Spleen (tissue), 11 donors: Measurements from ENCODE around the gene CCDC188. TPM values are rescaled to one million over a fixed set of nuclear protein-coding genes. Genes with fewer than 3 reads are reported as not detected.

ENCODE experiments used
- DNase-seq: peaks from one replicate; pipeline ENCODE4 v3.0.0-alpha.2; 2020
- H3K27ac ChIP-seq, 8 donors: fragments of 200-600 bp; sonication (generic) in 7 of 8; 1 replicate in 4 of 8; 2 replicates in 4 of 8; pipeline versions ENCODE4 v1.5.0 to v1.8.0; 2016 to 2021; ENCODE audit warnings: inconsistent platforms in 4 of 8, mild to moderate bottlenecking in 4 of 8, moderate library complexity in 1 of 8
- H3K27me3 ChIP-seq, 7 donors: fragments of 200-600 bp; sonication (generic) in 6 of 7; replicated peaks in 1 of 7; 1 replicate in 4 of 7; 2 replicates in 3 of 7; pipeline versions ENCODE4 v1.5.0 to v1.8.0; 2016 to 2021; ENCODE audit warnings: inconsistent platforms in 3 of 7, mild to moderate bottlenecking in 1 of 7
- H3K36me3 ChIP-seq, 6 donors: fragments of 200-600 bp; sonication (generic) in 5 of 6; 1 replicate in 4 of 6; 2 replicates in 2 of 6; pipeline versions ENCODE4 v1.5.0 to v1.8.0; 2016 to 2021; ENCODE audit warnings: inconsistent platforms in 2 of 6
- H3K4me1 ChIP-seq, 6 donors: fragments of 200-600 bp; sonication (generic) in 5 of 6; 1 replicate in 3 of 6; 2 replicates in 3 of 6; pipeline versions ENCODE4 v1.5.0 to v1.8.0; 2016 to 2021; ENCODE audit warnings: inconsistent platforms in 3 of 6
- H3K4me3 ChIP-seq, 8 donors: fragments of 200-600 bp; sonication (generic) in 7 of 8; 1 replicate in 4 of 8; 2 replicates in 4 of 8; pipeline versions ENCODE4 v1.5.0 to v1.8.0; 2016 to 2021; ENCODE audit warnings: inconsistent platforms in 4 of 8, mild to moderate bottlenecking in 4 of 8, moderate library complexity in 2 of 8
- H3K9me3 ChIP-seq, 8 donors: fragments of 200-600 bp; sonication (generic) in 7 of 8; 1 replicate in 4 of 8; 2 replicates in 4 of 8; pipeline versions ENCODE4 v1.5.0 to v1.8.0; 2016 to 2021; ENCODE audit warnings: inconsistent platforms in 4 of 8
- CTCF ChIP-seq, 11 experiments: fragments of 200-600 bp in 7 of 11; fragments of 450-650 bp in 4 of 11; sonication (generic) in 4 of 11; IDR thresholded peaks in 8 of 11; conservative IDR thresholded peaks in 3 of 11; 1 replicate in 7 of 11; 2 replicates in 4 of 11; pipeline versions ENCODE4 v1.4.0 to v1.8.0; 2016 to 2021; ENCODE audit warnings: antibody characterized with exemption in 11 of 11, inconsistent platforms in 4 of 11, mild to moderate bottlenecking in 1 of 11
- POLR2A ChIP-seq, 3 donors: fragments of 450-650 bp; IDR thresholded peaks; one replicate each; pipeline ENCODE4 v1.5.1; 2017; ENCODE audit warnings: antibody characterized with exemption in 3 of 3, mild to moderate bottlenecking in 1 of 3
- POLR2AphosphoS5 ChIP-seq, 3 donors: sonication (generic); formaldehyde crosslinking; IDR thresholded peaks; one replicate each; pipeline ENCODE4 v1.5.1; 2017; ENCODE audit warnings: antibody characterized with exemption in 3 of 3
- WGBS, 5 donors: extraction: QIAGEN DNeasy Blood & Tissue Kit in 3 of 5; methylation state at CpG; one replicate each; pipeline versions ENCODE4 v1.1.5 to v1.1.7; 2013 to 2018; 5-methylcytosine and 5-hydroxymethylcytosine counted together
- intact Hi-C: fragments of 100-400 bp; cut with DNase I; formaldehyde crosslinking; loops from one replicate; pipeline ENCODE4 v1.15.0; 2023; ENCODE audit warnings: low total_unique reads
- polyA plus RNA-seq, 3 donors: library from polyadenylated mRNA; stranded (reverse); fragments of 200-250 nt; gene quantifications; one replicate each; pipeline ENCODE4 v1.2.1, GENCODE V29; 2013
- total RNA-seq, 7 donors: library from RNA; depleted of rRNA in 3 of 7; stranded (reverse); fragments of >200 nt in 3 of 7; fragmentation: NEBNext Ultra II Directional in 4 of 7; extraction: Animal tissue kit (Norgen Biotek cat#: 25700) in 4 of 7; gene quantifications; one replicate each; pipeline versions ENCODE4 v1.1.0 to v1.2.1, GENCODE V29; 2016 to 2021
- donor health status: healthy with polysubstance abuse.
- donor health status: DM: no; HTN: no; CAD: no; lungs with moderate emphysema.
- donor health status: DM: no; HTN: no; CAD: no.
- donor health status: Bipolar disorder and iron deficiency.
- donor health status: healthy.
- donor health status: DM: no; HTN: no; CAD: no.
- donor health status: DM: yes; HTN: yes; CAD: no.

The CCDC188 gene
- total and polyA plus RNA-seq, 10 donors, result 0.29 to 7.6 (median 1.8) TPM; not detected in 1

GRCh38 chr22:20193761-20194494, 43.1 kb upstream of the CCDC188 start:
- intact Hi-C loops, result no loop called here
- H3K9me3 ChIP-seq, result no peaks in the 10 kb centered on the region
- no peak overlapping the region for H3K27ac ChIP-seq
- no peaks in the 10 kb centered on the region for H3K27me3 ChIP-seq
- WGBS, 5 donors, result 77 to 89% (median 84%) methylated on average over 10 to 17 of the region's 17 CpGs
- no peak for TF ChIP-seq POLR2A (IDR thresholded peaks at IDR 0.05)
- TF ChIP-seq CTCF (IDR thresholded peaks at IDR 0.05 in 8 of 11, conservative IDR thresholded peaks at IDR 0.05 in 3 of 11), result no peak
- no peak for TF ChIP-seq POLR2AphosphoS5 (IDR thresholded peaks at IDR 0.05)
- no peak overlapping the region for H3K4me3 ChIP-seq
- H3K4me1 ChIP-seq, result no peaks in the 10 kb centered on the region
- H3K36me3 ChIP-seq, result no peaks in the 10 kb centered on the region
- no peak for DNase-seq

GRCh38 chr22:20192972-20193760, 42.3 kb upstream of the CCDC188 start:
- TF ChIP-seq POLR2AphosphoS5 (IDR thresholded peaks at IDR 0.05) (no peak), CTCF (IDR thresholded peaks at IDR 0.05 in 8 of 11, conservative IDR thresholded peaks at IDR 0.05 in 3 of 11) (no peak), POLR2A (IDR thresholded peaks at IDR 0.05) (no peak)
- intact Hi-C loops, result no loop called here
- WGBS, 5 donors, result 71 to 85% (median 84%) methylated on average over 15 to 20 of the region's 20 CpGs
- no peak for DNase-seq
- H3K4me3 ChIP-seq, result no peak overlapping the region
- H3K27me3 ChIP-seq, result no peaks in the 10 kb centered on the region
- H3K9me3 ChIP-seq, result no peaks in the 10 kb centered on the region
- no peak overlapping the region for H3K27ac ChIP-seq
- no peaks in the 10 kb centered on the region for H3K4me1 ChIP-seq
- no peaks in the 10 kb centered on the region for H3K36me3 ChIP-seq

GRCh38 chr22:20192293-20192971, 41.6 kb upstream of the CCDC188 start:
- no peaks in the 10 kb centered on the region for H3K9me3 ChIP-seq
- intact Hi-C loops, result no loop called here
- no peaks in the 10 kb centered on the region for H3K36me3 ChIP-seq
- 80 to 92% (median 89%) methylated on average over 8 to 10 of the region's 10 CpGs for WGBS, 5 donors
- TF ChIP-seq CTCF (IDR thresholded peaks at IDR 0.05 in 8 of 11, conservative IDR thresholded peaks at IDR 0.05 in 3 of 11) (no peak), POLR2A (IDR thresholded peaks at IDR 0.05) (no peak), POLR2AphosphoS5 (IDR thresholded peaks at IDR 0.05) (no peak)
- DNase-seq, result no peak
- H3K4me3 ChIP-seq, result no peak overlapping the region
- no peak overlapping the region for H3K27ac ChIP-seq
- no peaks in the 10 kb centered on the region for H3K4me1 ChIP-seq
- H3K27me3 ChIP-seq, result no peaks in the 10 kb centered on the region

GRCh38 chr22:20191803-20192202, 40.9 kb upstream of the CCDC188 start:
- no peak for TF ChIP-seq POLR2A (IDR thresholded peaks at IDR 0.05)
- TF ChIP-seq CTCF (IDR thresholded peaks at IDR 0.05 in 8 of 11, conservative IDR thresholded peaks at IDR 0.05 in 3 of 11), result no peak
- TF ChIP-seq POLR2AphosphoS5 (IDR thresholded peaks at IDR 0.05), result no peak
- no peaks in the 10 kb centered on the region for H3K9me3 ChIP-seq
- H3K4me1 ChIP-seq, result no peaks in the 10 kb centered on the region
- intact Hi-C loops, result no loop called here
- WGBS, 5 donors, result 65 to 89% (median 84%) methylated on average over 6 to 8 of the region's 8 CpGs
- H3K27ac ChIP-seq, result no peak overlapping the region
- DNase-seq, result no peak
- no peak overlapping the region for H3K4me3 ChIP-seq
- H3K27me3 ChIP-seq, result no peaks in the 10 kb centered on the region
- no peaks in the 10 kb centered on the region for H3K36me3 ChIP-seq
